HCT116 (cell line): ENCODE results near the gene C9. TPM values are rescaled to one million over a fixed set of nuclear protein-coding genes. Genes with fewer than 3 reads are reported as not detected.

ENCODE experiments used
- ATAC-seq: fragments of 200-7000 bp; cut with Tn5 transposase; 2 replicates; pipeline ENCODE4 v1.9.1; 2020; ENCODE audit warnings: mild to moderate bottlenecking, moderate library complexity
- BruUV-seq: library from RNA; stranded (reverse); fragments of 400-500 nt; replicated peaks from 2 replicates; lab custom pipeline; 2021; lab: Mats Ljungman, UMichigan
- CTCF ChIA-PET: fragments of 300-600 bp; sonication (Branson Sonifier 250); formaldehyde crosslinking; loops from one replicate; lab custom pipeline; 2021; ENCODE audit warnings: antibody characterized with exemption; lab: Charles Lee
- POLR2A ChIA-PET: fragments of 300-600, 350-600 bp; sonication (Branson Sonifier 250); formaldehyde crosslinking; loops from one replicate; lab custom pipeline; 2021; ENCODE audit warnings: antibody characterized with exemption; lab: Charles Lee
- RAD21 ChIA-PET, 2 experiments: fragments of 300-600 bp; sonication (Branson Sonifier 250); formaldehyde crosslinking; loops; one replicate each; lab custom pipeline; 2023; ENCODE audit warnings: low total read pairs in 2 of 2; ENCODE audit not compliant: uncharacterized antibody in 2 of 2, unreplicated experiment in 2 of 2, low non-redundant PET in 1 of 2; lab: Charles Lee
- DNase-seq: peaks from one replicate; pipeline ENCODE4 v3.0.0-alpha.2; 2010; ENCODE audit warnings: low read depth, low spot score
- H2AFZ ChIP-seq: fragments of 200-600 bp; shearing (Covaris generic), sonication (generic); 2 replicates; pipeline ENCODE4 v1.6.1; 2017; ENCODE audit warnings: low read depth, mixed run types, mixed read lengths, antibody characterized with exemption, low read length; ENCODE audit not compliant: poor library complexity, severe bottlenecking
- H3K27ac ChIP-seq: 2 replicates; pipeline ENCODE4 v1.5.1; 2012; ENCODE audit warnings: low read depth, low read length
- H3K27me3 ChIP-seq: fragments of 200-600 bp; sonication (generic); 2 replicates; pipeline ENCODE4 v1.6.1; 2016; ENCODE audit warnings: mixed run types, low read length, mixed read lengths; ENCODE audit not compliant: insufficient read depth
- H3K36me3 ChIP-seq, 2 experiments: fragments of 200-500 bp in 1 of 2; fragments of 200-600 bp in 1 of 2; sonication (Bioruptor generic) in 1 of 2; sonication (generic) in 1 of 2; 2 replicates each; pipeline versions ENCODE4 v1.5.1 to v1.6.1; 2014 to 2016; ENCODE audit warnings: low read length in 2 of 2, inconsistent platforms in 1 of 2, mixed read lengths in 1 of 2, mixed run types in 1 of 2; ENCODE audit not compliant: insufficient read depth in 2 of 2, control insufficient read depth in 1 of 2
- H3K4me1 ChIP-seq, 2 experiments: fragments of 200-600 bp in 1 of 2; sonication (generic) in 1 of 2; 2 replicates each; pipeline versions ENCODE4 v1.5.1 to v1.6.1; 2012 to 2017; ENCODE audit warnings: low read length in 2 of 2, inconsistent platforms in 1 of 2, mild to moderate bottlenecking in 1 of 2, mixed read lengths in 1 of 2, mixed run types in 1 of 2, moderate library complexity in 1 of 2; ENCODE audit not compliant: insufficient read depth in 2 of 2, control insufficient read depth in 1 of 2
- H3K4me2 ChIP-seq: fragments of 200-600 bp; sonication (generic); 2 replicates; pipeline ENCODE4 v1.6.1; 2017; ENCODE audit warnings: mixed run types, low read length, mixed read lengths
- H3K4me3 ChIP-seq, 2 experiments: fragments of 200-600 bp in 1 of 2; sonication (generic) in 1 of 2; replicated peaks in 1 of 2; 2 replicates each; pipeline ENCODE4 v1.5.1; 2011 to 2016; ENCODE audit warnings: low read length in 2 of 2, control low read depth in 1 of 2, low read depth in 1 of 2, mild to moderate bottlenecking in 1 of 2, mixed read lengths in 1 of 2, mixed run types in 1 of 2
- H3K79me2 ChIP-seq: fragments of 200-600 bp; sonication (generic); 2 replicates; pipeline ENCODE4 v1.6.1; 2017; ENCODE audit warnings: mild to moderate bottlenecking, mixed run types, low read length, moderate library complexity, mixed read lengths; ENCODE audit not compliant: insufficient read depth
- H3K9ac ChIP-seq: fragments of 200-600 bp; sonication (generic); 2 replicates; pipeline ENCODE4 v1.6.1; 2016; ENCODE audit warnings: low read length, mixed read lengths
- H3K9me2 ChIP-seq: fragments of 200-600 bp; sonication (generic), shearing (Covaris generic); 2 replicates; pipeline ENCODE4 v1.6.1; 2017; ENCODE audit warnings: mixed run types, mild to moderate bottlenecking, moderate library complexity; ENCODE audit not compliant: insufficient read depth
- H3K9me3 ChIP-seq, 2 experiments: fragments of 200-500 bp in 1 of 2; fragments of 200-600 bp in 1 of 2; sonication (Bioruptor generic) in 1 of 2; sonication (generic) in 1 of 2; 2 replicates each; pipeline ENCODE4 v1.6.1; 2014 to 2017; ENCODE audit warnings: low read length in 2 of 2, mixed read lengths in 2 of 2, inconsistent platforms in 1 of 2, low read depth in 1 of 2, mild to moderate bottlenecking in 1 of 2, mixed run types in 1 of 2, moderate library complexity in 1 of 2; ENCODE audit not compliant: control insufficient read depth in 1 of 2, insufficient read depth in 1 of 2
- H4K20me1 ChIP-seq: fragments of 200-600 bp; sonication (generic), shearing (Covaris generic); 2 replicates; pipeline ENCODE4 v1.6.1; 2017; ENCODE audit warnings: mixed run types, mild to moderate bottlenecking, moderate library complexity; ENCODE audit not compliant: insufficient read depth
- ATF3 ChIP-seq: IDR thresholded peaks from 2 replicates; pipeline ENCODE4 v1.6.1; 2012
- CBX3 ChIP-seq: IDR thresholded peaks from 2 replicates; pipeline ENCODE4 v1.6.1; 2012; ENCODE audit warnings: low read depth
- CTCF ChIP-seq, 3 experiments: fragments of 200-600 bp in 1 of 3; sonication (generic) in 1 of 3; IDR thresholded peaks in 2 of 3; conservative IDR thresholded peaks in 1 of 3; 2 replicates each; pipeline ENCODE4 v1.5.1; 2012 to 2017; ENCODE audit warnings: low read depth in 2 of 3, low read length in 2 of 3, antibody characterized with exemption in 1 of 3, borderline replicate concordance in 1 of 3, control low read depth in 1 of 3, mild to moderate bottlenecking in 1 of 3, mixed read lengths in 1 of 3, mixed run types in 1 of 3, moderate library complexity in 1 of 3; ENCODE audit not compliant: insufficient read depth in 1 of 3
- EGR1 ChIP-seq: IDR thresholded peaks from 2 replicates; pipeline ENCODE4 v1.6.1; 2012; ENCODE audit warnings: low read depth
- ELF1 ChIP-seq: IDR thresholded peaks from 2 replicates; pipeline ENCODE4 v1.6.1; 2012; ENCODE audit warnings: low read depth, borderline replicate concordance
- EZH2 ChIP-seq: fragments of 200-600 bp; sonication (generic); IDR thresholded peaks from 2 replicates; pipeline ENCODE4 v1.6.1; 2017; ENCODE audit warnings: antibody characterized with exemption, mixed run types
- EZH2phosphoT487 ChIP-seq: fragments of 200-600 bp; IDR thresholded peaks from 2 replicates; pipeline ENCODE4 v1.6.1; 2018; ENCODE audit warnings: antibody characterized with exemption, borderline replicate concordance
- FOSL1 ChIP-seq: IDR thresholded peaks from 2 replicates; pipeline ENCODE4 v1.6.1; 2012; ENCODE audit warnings: low read depth
- MAX ChIP-seq: IDR thresholded peaks from 2 replicates; pipeline ENCODE4 v1.6.1; 2012
- RAD21 ChIP-seq: IDR thresholded peaks from 2 replicates; pipeline ENCODE4 v1.6.1; 2012; ENCODE audit warnings: low read depth, mild to moderate bottlenecking
- REST ChIP-seq: IDR thresholded peaks from 2 replicates; pipeline ENCODE4 v1.6.1; 2012; ENCODE audit warnings: low read depth
- SIN3A ChIP-seq: IDR thresholded peaks from 2 replicates; pipeline ENCODE4 v1.6.1; 2012; ENCODE audit warnings: low read depth
- SRF ChIP-seq: IDR thresholded peaks from 2 replicates; pipeline ENCODE4 v1.6.1; 2012; ENCODE audit warnings: low read depth
- TCF7L2 ChIP-seq: IDR thresholded peaks from 2 replicates; pipeline ENCODE4 v1.7.0; 2011; ENCODE audit warnings: borderline replicate concordance, inconsistent platforms; ENCODE audit not compliant: insufficient read depth, insufficient read length; ENCODE audit errors: extremely low read depth
- ZFX ChIP-seq: fragments of 450-650 bp; IDR thresholded peaks from 2 replicates; pipeline ENCODE4 v1.6.1; 2017
- ZNF274 ChIP-seq: fragments of 200-500 bp; sonication (Bioruptor generic); IDR thresholded peaks from 2 replicates; pipeline ENCODE4 v1.6.1; 2014; ENCODE audit warnings: mild to moderate bottlenecking, low read depth, low read length, inconsistent platforms
- intact Hi-C: fragments of 100-400 bp; cut with micrococcal nuclease; formaldehyde crosslinking; loops from 2 replicates; pipeline ENCODE4 v1.10.0; 2022
- total RNA-seq: library from RNA; stranded (reverse); gene quantifications from one replicate; pipeline ENCODE4 v1.2.1, GENCODE V29; 2021; ENCODE audit not compliant: unreplicated experiment

The C9 gene
- total RNA-seq, 1 experiment from 2014 or later, result 0.34 TPM

GRCh38 chr5:39367711-39368110 lies 3.4 kb upstream of the C9 start (continued):
- TF ChIP-seq CTCF (IDR thresholded peaks at IDR 0.05 in 2 of 3, conservative IDR thresholded peaks at IDR 0.05 in 1 of 3; ENCODE audit: borderline replicate concordance in 1 of 3, insufficient read depth in 1 of 3, low read depth in 2 of 3, low read length in 2 of 3), result no peak
- TF ChIP-seq RAD21, result no peak
- no peak for TF ChIP-seq SRF
- no peak for TF ChIP-seq FOSL1
- TF ChIP-seq MAX, result no peak
- no peak for TF ChIP-seq ELF1
- TF ChIP-seq SIN3A, result no peak
- TF ChIP-seq TCF7L2, result no peak

GRCh38 chr5:39363217-39363616 lies 1.1 kb downstream of the C9 start:
- Histone ChIP-seq H3K9ac (no peak overlapping the region), H2AFZ (no peak overlapping the region), H3K27ac (no peak overlapping the region), H3K4me3 (no peak overlapping the region), H3K79me2 (no peaks in the 10 kb centered on the region), H3K36me3 (no peaks in the 10 kb centered on the region), H4K20me1 (no peaks in the 10 kb centered on the region), H3K4me2 (no peak overlapping the region), H3K9me2 (no peaks in the 10 kb centered on the region), H3K4me1 (no peaks in the 10 kb centered on the region), H3K27me3 (no peaks in the 10 kb centered on the region), H3K9me3 (no peaks in the 10 kb centered on the region)
- ATAC-seq, result no peak
- no peak for DNase-seq
- ChIA-PET RAD21 (no interaction called here), POLR2A (no interaction called here), CTCF (interaction anchor here (1.4 to 1.6 kb wide), 2 partner anchors 13 to 185 kb away, joined by 3 to 6 read pairs; no protein-coding TSS in a partner anchor)
- TF ChIP-seq SIN3A (no peak), ATF3 (no peak), TCF7L2 (no peak), ZNF274 (no peak), RAD21 (no peak), SRF (no peak), CBX3 (no peak), REST (no peak), FOSL1 (no peak), EGR1 (no peak), EZH2phosphoT487 (no peak), EZH2 (no peak), ELF1 (no peak), ZFX (no peak), CTCF (IDR thresholded peaks at IDR 0.05 in 2 of 3, conservative IDR thresholded peaks at IDR 0.05 in 1 of 3; ENCODE audit: borderline replicate concordance in 1 of 3, insufficient read depth in 1 of 3, low read depth in 2 of 3, low read length in 2 of 3) (no peak)
- no TSS peak for BruUV-seq
- intact Hi-C loops, result no loop called here
